PC-3 (cell line): ENCODE results near the gene HHIPL1. TPM values are rescaled to one million over a fixed set of nuclear protein-coding genes. Genes with fewer than 3 reads are reported as not detected.
A peak's percentile ranks its signal among the peaks of the same experiment; 100 is the strongest.

Experiments used
- ATAC-seq: fragments of 200-7000 bp; cut with Tn5 transposase; 2 replicates; pipeline ENCODE4 v1.9.1; 2020; ENCODE audit warnings: mild to moderate bottlenecking, moderate library complexity
- BruUV-seq: library from RNA; stranded (reverse); fragments of 400-500 nt; replicated peaks from 2 replicates; lab custom pipeline; 2021; lab: Mats Ljungman, UMichigan
- CTCF ChIA-PET: fragments of 300-600 bp; sonication (Branson Sonifier 250); formaldehyde crosslinking; loops from one replicate; lab custom pipeline; 2022; ENCODE audit warnings: antibody characterized with exemption; lab: Charles Lee
- POLR2A ChIA-PET: fragments of 300-600 bp; sonication (Branson Sonifier 250); formaldehyde crosslinking; loops from one replicate; lab custom pipeline; 2022; ENCODE audit warnings: antibody characterized with exemption; ENCODE audit not compliant: unreplicated experiment; lab: Charles Lee
- DNase-seq: peaks from one replicate; pipeline ENCODE4 v3.0.0-alpha.2; 2015
- H2AFZ ChIP-seq: fragments of 300-600 bp; sonication (generic); 2 replicates; pipeline ENCODE4 v1.6.0; 2016; ENCODE audit warnings: antibody characterized with exemption, low read length
- H3F3A ChIP-seq: fragments of 300-600 bp; sonication (generic); one replicate; pipeline ENCODE4 v1.6.0; 2017; ENCODE audit warnings: antibody characterized with exemption, low read length, control low read depth, mild to moderate bottlenecking; ENCODE audit not compliant: unreplicated experiment
- H3K27ac ChIP-seq: fragments of 300-600 bp; sonication (generic); 2 replicates; pipeline ENCODE4 v1.5.1; 2016; ENCODE audit warnings: mild to moderate bottlenecking, low read length
- H3K27me3 ChIP-seq: fragments of 300-600 bp; sonication (generic); 2 replicates; pipeline ENCODE4 v1.6.1; 2016; ENCODE audit warnings: low read length, mixed read lengths
- H3K36me3 ChIP-seq: fragments of 300-600 bp; sonication (generic); 2 replicates; pipeline ENCODE4 v1.6.1; 2016; ENCODE audit warnings: low read depth, mixed run types, low read length, mixed read lengths
- H3K4me1 ChIP-seq: fragments of 300-600 bp; sonication (generic); 2 replicates; pipeline ENCODE4 v1.5.1; 2016; ENCODE audit warnings: low read length; ENCODE audit not compliant: insufficient read depth
- H3K4me2 ChIP-seq: fragments of 300-600 bp; sonication (generic); 2 replicates; pipeline ENCODE4 v1.6.0; 2016; ENCODE audit warnings: low read length
- H3K4me3 ChIP-seq: fragments of 300-600 bp; sonication (generic); 2 replicates; pipeline ENCODE4 v1.5.1; 2016; ENCODE audit warnings: mild to moderate bottlenecking, low read length, mixed read lengths
- H3K79me2 ChIP-seq: fragments of 300-600 bp; sonication (generic); 2 replicates; pipeline ENCODE4 v1.6.1; 2017; ENCODE audit warnings: low read length, mixed read lengths
- H3K9ac ChIP-seq: fragments of 300-600 bp; sonication (generic); 2 replicates; pipeline ENCODE4 v1.6.0; 2016; ENCODE audit warnings: mild to moderate bottlenecking, low read length
- H3K9me2 ChIP-seq: fragments of 300-600 bp; sonication (generic); replicated peaks from 2 replicates; pipeline ENCODE4 v1.6.1; 2016; ENCODE audit warnings: mixed run types, low read length, mixed read lengths
- H3K9me3 ChIP-seq: fragments of 300-600 bp; sonication (generic); 2 replicates; pipeline ENCODE4 v1.6.1; 2016; ENCODE audit warnings: low read length, mixed read lengths
- H4K20me1 ChIP-seq: fragments of 300-600 bp; sonication (generic); 2 replicates; pipeline ENCODE4 v1.6.1; 2016; ENCODE audit warnings: low read length, mixed read lengths
- CTCF ChIP-seq: fragments of 300-600 bp; sonication (generic); conservative IDR thresholded peaks from 2 replicates; pipeline ENCODE4 v1.5.1; 2017; ENCODE audit warnings: antibody characterized with exemption, low read depth, mild to moderate bottlenecking, low read length
- EZH2 ChIP-seq: fragments of 300-600 bp; sonication (generic); IDR thresholded peaks from one replicate; pipeline ENCODE4 v1.6.1; 2017; ENCODE audit warnings: antibody characterized with exemption, mild to moderate bottlenecking, low read length; ENCODE audit not compliant: unreplicated experiment
- EZH2phosphoT487 ChIP-seq: fragments of 300-600 bp; sonication (generic); IDR thresholded peaks from 2 replicates; pipeline ENCODE4 v1.6.1; 2018; ENCODE audit warnings: mild to moderate bottlenecking, antibody characterized with exemption, low read length, borderline replicate concordance
- intact Hi-C: fragments of 100-400 bp; cut with micrococcal nuclease; formaldehyde crosslinking; loops from 2 replicates; pipeline ENCODE4 v1.9.0; 2023
- total RNA-seq: library from RNA; depleted of rRNA; stranded (reverse); fragments of >200 nt; gene quantifications from 2 replicates; pipeline ENCODE4 v1.2.3, GENCODE V29; 2014

HHIPL1 gene
- total RNA-seq, 1 experiment from 2014 or later, result 0.84 TPM

DNA sequence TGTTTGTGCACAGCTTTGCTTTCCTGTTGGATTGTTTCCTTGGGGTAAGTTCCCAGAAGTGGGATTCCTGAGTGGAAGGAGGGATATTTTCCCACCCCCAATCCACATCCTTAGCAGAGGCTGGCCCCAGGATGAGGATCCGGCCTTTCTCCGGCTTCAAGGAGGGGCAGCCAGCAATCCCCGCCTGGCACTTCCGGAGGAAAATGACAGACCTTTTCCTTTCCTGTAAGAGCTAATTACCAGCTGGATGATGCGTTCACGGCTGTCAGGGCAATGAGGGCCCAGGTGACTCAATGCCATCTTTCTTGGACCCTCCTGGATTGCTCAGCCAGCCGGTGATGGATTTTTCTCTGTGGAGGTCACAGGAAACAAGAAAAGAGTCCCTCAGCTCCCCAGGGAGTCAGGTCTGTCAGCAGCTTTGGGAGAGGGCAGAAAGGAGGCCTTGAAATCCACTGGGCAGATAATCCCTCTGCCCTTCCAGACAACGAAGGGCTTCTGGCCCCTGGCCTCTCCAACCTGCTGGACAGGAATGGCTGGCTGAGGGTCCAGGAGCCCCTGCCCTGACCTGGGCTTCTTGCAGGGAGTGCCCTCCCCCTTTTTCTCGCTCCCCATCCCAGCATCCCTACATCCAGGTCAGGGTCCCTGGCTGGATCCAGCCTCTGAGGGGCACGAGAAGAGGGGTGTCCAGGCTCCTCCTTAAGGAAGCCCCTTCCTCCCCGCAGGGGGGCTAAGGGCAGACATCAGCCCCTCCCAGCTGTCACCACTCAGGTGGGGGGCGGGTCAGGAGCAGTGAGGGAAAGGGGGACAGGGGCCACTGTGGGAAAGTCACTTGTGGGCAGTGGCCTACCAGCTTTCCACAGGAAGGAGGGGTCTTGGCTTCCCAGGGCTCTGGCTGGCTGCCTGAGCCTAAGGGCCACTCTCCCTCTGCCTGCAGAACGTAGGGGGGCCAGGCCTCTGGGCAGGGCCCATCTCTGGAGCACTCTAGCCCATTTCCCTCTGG, 24.8 kb upstream of the HHIPL1 start:
- H3K36me3 ChIP-seq, result no peaks in the 10 kb centered on the region
- no peak overlapping the region for H3K27ac ChIP-seq
- H3K4me2 ChIP-seq, result no peak overlapping the region
- intact Hi-C loops, result no loop called here
- no peak overlapping the region for H3K4me3 ChIP-seq
- H3K79me2 ChIP-seq, result no peaks in the 10 kb centered on the region
- no peaks in the 10 kb centered on the region for H4K20me1 ChIP-seq
- no peaks in the 10 kb centered on the region for H3F3A ChIP-seq
- peak; percentile 23 for DNase-seq
- H3K27me3 ChIP-seq, result no peaks in the 10 kb centered on the region
- H3K9ac ChIP-seq, result no peak overlapping the region
- no peaks in the 10 kb centered on the region for H3K9me2 ChIP-seq
- H3K9me3 ChIP-seq, result no peaks in the 10 kb centered on the region
- TF ChIP-seq EZH2phosphoT487, result no peak
- TF ChIP-seq CTCF, result no peak
- no peak for TF ChIP-seq EZH2
- ChIA-PET CTCF (interaction anchor here (0.6 kb wide), 1 partner anchor 93 kb away, joined by 5 read pairs; no protein-coding TSS in a partner anchor), POLR2A (interaction anchor here (0.6 kb wide), 1 partner anchor 110 kb away, joined by 3 read pairs; no protein-coding TSS in a partner anchor)
- no peak overlapping the region for H2AFZ ChIP-seq
- peak; percentile 27; the same call in 1 of the 2 replicates for ATAC-seq
- BruUV-seq, result no TSS peak
- H3K4me1 ChIP-seq, result peaks cover 17% of the 10 kb centered on the region; the same call in 1 of the 2 replicates

- H3K27me3 ChIP-seq, result no peaks in the 10 kb centered on the region
- intact Hi-C loops, result no loop called here
- peak; percentile 25 for DNase-seq
- H3K9ac ChIP-seq, result no peak overlapping the region
- H3K79me2 ChIP-seq, result no peaks in the 10 kb centered on the region
- H3K9me2 ChIP-seq, result no peaks in the 10 kb centered on the region
- no peak overlapping the region for H3K4me2 ChIP-seq
- H3F3A ChIP-seq, result no peaks in the 10 kb centered on the region
- H2AFZ ChIP-seq, result no peak overlapping the region
- BruUV-seq, result no TSS peak
- CTCF ChIA-PET, result no interaction called here
- H3K36me3 ChIP-seq, result no peaks in the 10 kb centered on the region
- POLR2A ChIA-PET, result no interaction called here
- TF ChIP-seq EZH2 (no peak), CTCF (no peak), EZH2phosphoT487 (no peak)
- no peak for ATAC-seq
- H3K27ac ChIP-seq, result no peak overlapping the region
- no peaks in the 10 kb centered on the region for H3K9me3 ChIP-seq
- no peaks in the 10 kb centered on the region for H4K20me1 ChIP-seq
- H3K4me3 ChIP-seq, result no peak overlapping the region
- peaks cover 17% of the 10 kb centered on the region; the same call in 1 of the 2 replicates for H3K4me1 ChIP-seq
Observed at GRCh38 chr14:99621948-99622347, 23.0 kb upstream of the HHIPL1 start.

GRCh38 chr14:99624024-99624423, 20.9 kb upstream of the HHIPL1 start:
- Histone ChIP-seq H3K27ac (no peak overlapping the region), H3K9me3 (no peaks in the 10 kb centered on the region), H3K4me1 (peaks cover 20% of the 10 kb centered on the region; the same call in 1 of the 2 replicates), H3K4me3 (no peak overlapping the region), H3K4me2 (no peak overlapping the region), H3F3A (no peaks in the 10 kb centered on the region), H2AFZ (no peak overlapping the region), H3K9ac (no peak overlapping the region), H3K36me3 (no peaks in the 10 kb centered on the region), H3K9me2 (no peaks in the 10 kb centered on the region), H3K79me2 (no peaks in the 10 kb centered on the region), H4K20me1 (no peaks in the 10 kb centered on the region), H3K27me3 (no peaks in the 10 kb centered on the region)
- TF ChIP-seq EZH2phosphoT487, result no peak
- TF ChIP-seq EZH2, result no peak
- no peak for TF ChIP-seq CTCF
- intact Hi-C loops, result no loop called here
- ATAC-seq, result no peak
- ChIA-PET CTCF (no interaction called here), POLR2A (no interaction called here)
- DNase-seq, result no peak
- BruUV-seq, result no TSS peak
